GM21447 (cell line): Measurements from ENCODE around the gene TELO2.

Source experiments
- ATAC-seq: cut with Tn5 transposase; IDR thresholded peaks from one replicate; pipeline ENCODE4 v1.9.1; 2021; ENCODE audit not compliant: unreplicated experiment

TELO2 gene

DNA sequence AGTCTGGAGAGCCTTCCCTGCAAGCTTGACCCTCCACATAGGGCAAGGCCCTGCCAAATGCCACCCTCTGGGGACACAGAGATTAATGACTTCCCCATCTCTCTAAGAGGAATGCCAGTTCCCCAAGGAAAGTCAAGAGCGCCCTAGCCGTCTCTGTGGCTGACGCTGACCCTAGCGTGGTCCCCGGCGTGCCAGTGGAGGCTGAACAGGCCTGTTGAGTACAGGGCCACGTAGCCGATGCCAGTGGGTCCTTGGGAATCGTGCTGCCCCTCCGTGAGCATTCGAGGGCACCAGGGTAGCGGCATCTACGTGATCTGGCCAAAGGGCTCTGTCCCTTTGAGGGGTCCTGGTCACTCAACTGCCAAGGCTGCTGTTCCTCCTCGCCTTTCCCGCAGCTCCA is 57.5 kb downstream of the TELO2 start:
- no peak for ATAC-seq

DNA sequence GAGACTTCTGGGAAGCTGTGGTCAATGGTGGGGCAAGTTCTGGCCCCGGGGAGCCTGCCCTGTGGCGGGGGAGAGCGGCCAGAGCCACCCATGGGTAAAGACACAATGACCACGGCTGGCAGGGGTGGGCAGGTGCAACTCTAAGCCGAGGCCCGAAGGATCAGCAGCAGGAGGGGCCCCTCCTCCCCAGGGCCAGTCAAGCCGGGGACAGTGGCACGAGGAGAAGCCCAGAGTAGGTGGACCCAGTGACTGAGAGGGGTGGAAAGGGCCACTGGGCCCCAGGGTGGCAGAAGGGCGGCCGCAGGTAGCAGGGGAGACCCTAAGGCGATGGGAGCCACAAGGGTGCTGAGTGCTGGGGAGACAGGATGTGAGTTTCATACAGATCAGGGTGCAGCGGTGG is 58.0 kb downstream of the TELO2 start:
- no peak for ATAC-seq

DNA sequence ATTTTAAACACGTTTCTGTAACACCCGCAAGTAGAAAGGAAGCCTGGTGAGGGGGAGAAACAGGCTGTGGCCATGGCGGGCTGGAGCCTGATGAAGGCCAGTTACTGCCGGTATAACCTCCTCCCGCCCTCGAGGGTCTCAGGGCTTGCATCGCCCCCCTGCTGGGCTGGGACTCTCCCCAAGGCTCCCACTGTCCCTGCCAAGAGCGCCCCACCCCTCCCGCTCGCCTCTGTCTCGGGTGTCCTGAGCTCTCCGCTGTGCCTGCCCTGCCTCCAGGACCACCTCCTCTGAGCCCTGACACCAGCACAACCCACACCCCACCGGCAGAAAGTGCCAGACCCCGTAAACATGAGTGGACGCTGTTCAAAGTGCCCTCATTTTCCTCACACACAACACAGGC is 59.0 kb downstream of the TELO2 start:
- no peak for ATAC-seq

DNA sequence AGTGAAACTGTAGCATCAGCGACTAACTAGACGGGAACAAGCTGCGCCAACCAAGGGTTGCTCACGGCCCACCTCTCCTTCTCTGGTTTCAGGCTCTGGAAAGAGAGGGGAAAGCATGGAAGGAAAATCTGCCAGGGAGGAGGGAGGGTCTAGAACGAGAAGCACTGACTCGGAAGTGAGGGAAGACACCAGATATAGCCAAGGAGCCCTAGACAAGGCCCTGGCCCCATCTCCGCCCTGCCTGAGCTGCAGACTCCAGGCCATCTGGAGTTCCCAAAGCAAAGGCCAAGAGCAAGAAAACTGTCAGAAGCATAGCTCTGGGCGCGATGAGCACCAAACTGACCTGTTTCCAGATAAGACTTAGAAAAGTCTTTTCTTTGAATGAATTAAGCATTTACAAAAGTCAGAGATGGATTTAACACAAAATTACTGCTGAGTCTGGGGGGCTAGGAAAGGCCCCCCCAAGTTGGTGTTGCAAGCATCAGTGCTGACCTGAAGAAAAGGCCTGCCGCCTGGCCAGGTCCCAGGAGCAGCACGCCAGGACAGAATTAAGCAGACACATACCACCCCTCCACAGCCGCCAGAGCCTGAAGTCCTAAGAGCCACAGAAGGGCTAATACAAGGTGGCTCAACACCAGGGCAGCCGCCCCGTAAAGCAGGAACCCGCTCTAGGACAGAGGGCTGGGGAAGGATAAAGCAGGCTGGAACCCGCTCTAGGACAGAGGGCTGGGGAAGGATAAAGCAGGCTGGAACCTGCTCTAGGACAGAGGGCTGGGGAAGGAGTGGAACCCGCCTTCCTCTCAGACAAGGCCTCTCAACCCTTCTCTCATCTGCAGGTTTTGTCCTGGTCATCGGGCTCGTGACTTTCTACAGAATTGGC is 61.0 kb downstream of the TELO2 start:
- no peak for ATAC-seq

DNA sequence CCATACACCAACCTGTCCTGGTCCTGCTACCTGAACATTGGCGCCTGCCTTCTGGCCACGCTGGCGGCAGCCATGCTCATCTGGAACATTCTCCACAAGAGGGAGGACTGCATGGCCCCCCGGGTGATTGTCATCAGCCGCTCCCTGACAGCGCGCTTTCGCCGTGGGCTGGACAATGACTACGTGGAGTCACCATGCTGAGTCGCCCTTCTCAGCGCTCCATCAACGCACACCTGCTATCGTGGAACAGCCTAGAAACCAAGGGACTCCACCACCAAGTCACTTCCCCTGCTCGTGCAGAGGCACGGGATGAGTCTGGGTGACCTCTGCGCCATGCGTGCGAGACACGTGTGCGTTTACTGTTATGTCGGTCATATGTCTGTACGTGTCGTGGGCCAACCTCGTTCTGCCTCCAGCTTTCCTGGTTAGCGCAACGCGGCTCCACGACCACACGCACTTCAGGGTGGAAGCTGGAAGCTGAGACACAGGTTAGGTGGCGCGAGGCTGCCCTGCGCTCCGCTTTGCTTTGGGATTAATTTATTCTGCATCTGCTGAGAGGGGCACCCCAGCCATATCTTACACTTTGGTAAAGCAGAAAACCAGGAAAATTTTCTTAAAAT is 61.8 kb downstream of the TELO2 start:
- ATAC-seq, result no peak

DNA sequence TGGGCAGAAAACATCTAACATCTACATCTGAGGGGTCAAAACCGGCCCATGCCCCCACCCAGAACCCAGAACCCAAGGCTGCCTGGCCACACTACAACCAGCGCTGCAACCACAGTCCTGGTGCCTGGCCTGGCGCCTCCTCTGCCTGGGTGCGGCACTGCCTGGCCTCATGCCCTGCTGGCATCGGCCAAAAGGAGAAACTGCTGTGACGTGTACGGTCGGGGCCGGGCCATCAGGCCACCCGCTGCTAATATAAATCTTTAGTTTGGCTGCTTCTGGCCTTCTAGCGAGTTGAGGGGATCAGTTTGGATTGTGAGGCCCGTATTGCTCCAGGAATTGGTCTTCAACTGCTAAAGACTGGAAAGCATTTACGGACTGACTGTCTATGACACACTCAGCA is 63.1 kb downstream of the TELO2 start:
- ATAC-seq, result no peak

DNA sequence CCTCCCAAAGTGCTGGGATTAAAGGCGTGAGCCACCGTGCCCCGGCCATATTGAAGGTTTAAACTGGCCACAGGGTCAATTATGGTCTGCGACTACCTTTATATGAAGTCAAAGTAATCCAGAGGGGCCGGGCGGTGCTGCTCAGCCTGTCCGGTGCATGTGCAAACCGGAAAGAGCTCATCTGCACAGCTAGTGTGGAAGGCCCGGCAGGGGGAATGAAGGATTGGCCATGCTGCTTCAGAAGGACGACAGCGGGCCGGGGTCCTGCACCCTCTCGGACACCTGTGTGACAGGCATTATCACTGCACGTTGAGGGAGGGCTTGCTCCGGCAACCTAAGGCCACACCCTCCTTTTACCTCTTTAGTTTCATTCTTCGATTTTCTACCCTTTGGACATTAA is 63.9 kb downstream of the TELO2 start:
- no peak for ATAC-seq

DNA sequence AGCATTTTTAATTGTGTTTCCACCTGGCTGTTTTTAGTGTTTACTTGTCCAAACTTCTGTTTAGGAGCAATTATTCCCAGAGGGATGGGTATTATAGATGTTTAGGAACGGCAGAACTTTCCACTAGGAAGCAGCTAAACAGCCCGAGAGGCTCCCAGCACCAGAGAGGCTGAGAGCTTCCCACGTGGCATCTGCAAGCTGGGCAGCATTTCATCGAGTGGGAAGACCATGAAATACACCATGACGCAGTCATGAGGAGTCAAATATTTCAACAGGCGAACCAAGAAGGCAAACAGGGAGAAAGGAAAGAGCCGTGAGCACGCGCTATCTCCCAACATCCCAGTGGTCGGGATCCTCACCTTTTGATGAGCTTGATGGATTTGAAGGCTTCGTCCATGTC is 64.4 kb downstream of the TELO2 start:
- ATAC-seq, result no peak

DNA sequence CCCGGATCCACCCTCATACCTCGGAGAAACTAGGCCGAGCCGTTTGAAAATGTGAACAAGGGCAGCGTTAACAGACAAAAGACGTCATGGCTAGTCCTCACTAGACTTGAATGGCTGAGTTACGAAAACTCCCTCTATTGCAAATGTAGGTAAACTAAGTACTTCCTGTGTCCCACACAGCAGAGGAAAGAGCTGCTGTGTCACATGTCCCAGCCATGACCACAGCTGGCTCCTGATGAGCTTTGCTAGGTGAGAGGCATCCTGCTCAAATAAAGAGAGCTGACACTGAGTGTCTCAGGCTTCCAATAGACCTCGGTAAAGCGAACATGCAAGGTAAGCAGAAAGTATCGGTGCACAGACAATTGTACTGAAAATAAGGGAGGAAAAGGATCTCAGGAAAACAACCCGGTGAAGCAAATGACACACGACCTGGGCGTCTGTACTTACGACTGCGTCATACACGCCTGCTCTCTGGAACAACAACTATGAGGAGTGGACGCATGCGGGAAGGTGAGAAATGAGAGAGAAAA is 66.4 kb downstream of the TELO2 start:
- ATAC-seq, result no peak
